CD4-positive, CD25-positive, alpha-beta regulatory T cell (primary cell): Measurements from ENCODE around the gene HLA-DMA. TPM values are rescaled to one million over a fixed set of nuclear protein-coding genes. Genes with fewer than 3 reads are reported as not detected.

Experiments
- ATAC-seq, 2 donors: fragments of 150-1000 bp; cut with Tn5 transposase; one replicate each; pipeline ENCODE4 v1.10.0; 2021; ENCODE audit warnings: low read depth in 2 of 2, moderate number of reproducible peaks in 2 of 2, moderate library complexity in 1 of 2
- DNase-seq, 3 donors: peaks; one replicate each; pipeline versions ENCODE4 v3.0.0 to v3.0.0-alpha.2; 2012 to 2022; ENCODE audit warnings: mixed read lengths in 1 of 3
- H3K27ac ChIP-seq: one replicate; pipeline ENCODE4 v1.7.0; 2013; ENCODE audit warnings: mild to moderate bottlenecking, low read length; ENCODE audit not compliant: insufficient read depth, poor library complexity, severe bottlenecking
- H3K27me3 ChIP-seq: one replicate; pipeline ENCODE4 v1.7.0; 2013; ENCODE audit warnings: low read length; ENCODE audit not compliant: control insufficient read depth, insufficient read depth
- H3K36me3 ChIP-seq: one replicate; pipeline ENCODE4 v1.7.0; 2013; ENCODE audit warnings: mild to moderate bottlenecking, low read length, moderate library complexity; ENCODE audit not compliant: control insufficient read depth, insufficient read depth
- H3K4me1 ChIP-seq: 2 replicates; pipeline ENCODE4 v1.7.0; 2013; ENCODE audit warnings: mild to moderate bottlenecking, low read length; ENCODE audit not compliant: insufficient read depth, control insufficient read depth, poor library complexity, severe bottlenecking
- H3K4me3 ChIP-seq: one replicate; pipeline ENCODE4 v1.7.0; 2013; ENCODE audit warnings: low read depth, mild to moderate bottlenecking, low read length, moderate library complexity
- H3K9me3 ChIP-seq, 2 experiments: 1 replicate in 1 of 2; 2 replicates in 1 of 2; pipeline ENCODE4 v1.7.0; 2013; ENCODE audit warnings: low read length in 2 of 2, mild to moderate bottlenecking in 1 of 2, moderate library complexity in 1 of 2; ENCODE audit not compliant: control insufficient read depth in 2 of 2
- H3K27ac Mint-ChIP-seq, 3 donors: one replicate each; pipeline ENCODE4 v1.8.0; 2020 to 2022; ENCODE audit warnings: mild to moderate bottlenecking in 3 of 3, mixed read lengths in 3 of 3, moderate library complexity in 2 of 3
- H3K27me3 Mint-ChIP-seq: one replicate; pipeline ENCODE4 v1.8.0; 2022; ENCODE audit warnings: mild to moderate bottlenecking, mixed read lengths
- H3K36me3 Mint-ChIP-seq: one replicate; pipeline ENCODE4 v1.8.0; 2020; ENCODE audit warnings: mixed read lengths
- H3K4me1 Mint-ChIP-seq, 4 donors: one replicate each; pipeline ENCODE4 v1.8.0; 2020 to 2022; ENCODE audit warnings: mixed read lengths in 4 of 4, mild to moderate bottlenecking in 1 of 4
- H3K4me3 Mint-ChIP-seq, 4 donors: one replicate each; pipeline ENCODE4 v1.8.0; 2020 to 2022; ENCODE audit warnings: mild to moderate bottlenecking in 4 of 4, mixed read lengths in 4 of 4, moderate library complexity in 3 of 4
- H3K9me3 Mint-ChIP-seq, 7 donors: one replicate each; pipeline ENCODE4 v1.8.0; 2020 to 2022; ENCODE audit warnings: mixed read lengths in 7 of 7, mild to moderate bottlenecking in 3 of 7, moderate library complexity in 2 of 7
- polyA plus RNA-seq, 4 donors: library from polyadenylated mRNA; unstranded; fragments of 300-500 nt; fragmentation: Illumina TruSeq; gene quantifications; one replicate each; pipeline ENCODE4 v1.2.3, GENCODE V29; 2021
- total RNA-seq: library from RNA; stranded (reverse); gene quantifications from one replicate; pipeline ENCODE4 v1.2.3, GENCODE V29; 2022

Gene HLA-DMA
- total and polyA plus RNA-seq, 5 donors from 2014 or later: 32.3 to 89.3 (median 56.5) TPM

DNA sequence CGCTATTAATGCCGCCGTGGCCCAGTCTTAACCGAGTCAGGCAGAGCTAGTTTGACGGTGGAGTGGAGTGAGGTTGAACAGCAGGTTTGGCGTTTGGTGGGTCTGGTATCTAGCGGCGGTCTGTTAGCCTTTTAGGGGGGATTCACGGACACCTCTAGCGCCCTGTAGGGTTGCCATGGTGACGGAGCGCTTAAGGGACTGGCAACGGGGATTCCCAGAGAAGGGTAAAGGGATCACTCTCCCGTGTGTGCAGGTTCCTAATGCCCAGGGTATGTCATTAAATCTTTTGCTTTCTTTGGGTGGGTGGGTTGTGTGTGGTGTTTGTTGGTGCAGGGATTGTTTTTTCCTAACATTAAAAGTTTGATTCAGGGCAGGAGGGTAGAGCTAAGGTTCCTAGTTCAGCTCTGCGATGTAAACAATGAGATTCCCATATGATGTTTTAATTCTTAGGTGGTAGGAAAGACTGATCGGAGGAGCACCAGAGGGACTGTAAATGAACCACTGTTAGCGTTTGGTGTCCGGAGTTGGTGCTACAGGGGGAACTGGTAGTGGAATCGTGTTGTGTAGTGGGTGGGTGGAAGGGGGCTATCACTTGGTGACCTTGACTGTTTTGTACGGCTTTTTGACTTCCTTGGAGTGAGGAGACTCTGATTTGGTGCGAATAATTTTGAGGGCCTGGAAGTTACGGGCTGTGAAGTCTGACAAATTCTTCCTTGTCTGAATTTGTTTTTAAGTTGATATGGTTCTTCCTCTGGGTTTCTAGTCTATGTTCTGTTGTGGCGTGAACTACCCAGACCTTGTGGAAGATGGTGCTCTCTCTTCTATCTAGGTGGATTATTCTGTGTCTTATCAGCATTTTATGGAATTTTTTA, 20.5 kb upstream of the HLA-DMA start:
- Histone ChIP-seq H3K4me3 (peak overlapping the region; percentile 100), H3K27me3 (no peaks in the 10 kb centered on the region), H3K27ac (peak overlapping the region; percentile 98), H3K4me1 (peaks cover 66% of the 10 kb centered on the region), H3K9me3 (no peaks in the 10 kb centered on the region), H3K36me3 (peaks cover 43% of the 10 kb centered on the region)
- Mint-ChIP-seq H3K27ac (peak overlapping the region; percentile 99 to 100 (median 100)), H3K4me1 (peaks cover 5 to 49% (median 34%) of the 10 kb centered on the region in 4 donors), H3K9me3 (peaks cover 0 to 2% (median 0%) of the 10 kb centered on the region in 7 donors), H3K27me3 (peaks cover 22% of the 10 kb centered on the region), H3K4me3 (peak overlapping the region; percentile 98 to 99 (median 99)), H3K36me3 (peaks cover 55% of the 10 kb centered on the region)
- no peak for ATAC-seq
- DNase-seq: peak; percentile 28 to 71 (median 38)

DNA sequence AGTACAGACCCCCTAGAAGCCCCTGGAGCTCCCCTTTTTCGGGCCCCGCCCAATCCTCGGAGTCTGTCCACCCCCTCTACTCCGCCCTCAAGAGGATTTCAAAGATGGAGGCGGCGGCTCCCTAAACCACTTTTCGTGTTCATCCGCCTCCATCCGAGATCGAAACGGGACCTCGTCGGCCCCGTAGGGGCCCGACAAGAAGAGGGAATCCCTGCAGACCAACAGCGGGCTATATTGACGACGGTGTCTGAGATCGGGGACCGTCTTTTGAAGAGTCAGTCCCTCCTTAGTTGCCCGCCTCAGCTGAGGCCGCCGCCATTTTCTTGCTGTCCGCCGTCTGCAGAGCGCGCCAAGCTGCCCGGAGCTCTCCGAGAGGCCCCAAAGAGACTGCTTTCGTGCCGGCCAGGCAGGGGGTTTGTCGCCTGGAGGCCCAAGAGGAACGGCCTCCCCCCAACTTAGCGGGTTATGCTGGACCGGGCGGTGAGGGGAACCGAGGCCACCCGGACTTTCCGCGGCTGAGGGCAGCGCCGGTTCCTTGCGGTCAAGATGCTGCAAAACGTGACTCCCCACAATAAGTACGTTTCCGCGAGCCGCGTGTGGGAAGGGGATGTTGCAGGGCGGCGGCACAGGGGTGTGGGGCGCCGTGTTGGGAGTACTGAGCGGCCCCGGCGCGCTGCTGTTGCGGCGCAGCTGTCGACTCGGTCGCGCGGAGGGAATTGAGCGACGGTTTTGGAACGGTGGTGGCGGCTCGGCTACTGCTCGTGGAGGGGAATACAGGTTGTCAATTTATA, 19.7 kb upstream of the HLA-DMA start:
- H3K4me1 ChIP-seq: peaks cover 69% of the 10 kb centered on the region
- Mint-ChIP-seq H3K4me3 (peak overlapping the region; percentile 98 to 99 (median 99)), H3K27me3 (peaks cover 22% of the 10 kb centered on the region)

DNA sequence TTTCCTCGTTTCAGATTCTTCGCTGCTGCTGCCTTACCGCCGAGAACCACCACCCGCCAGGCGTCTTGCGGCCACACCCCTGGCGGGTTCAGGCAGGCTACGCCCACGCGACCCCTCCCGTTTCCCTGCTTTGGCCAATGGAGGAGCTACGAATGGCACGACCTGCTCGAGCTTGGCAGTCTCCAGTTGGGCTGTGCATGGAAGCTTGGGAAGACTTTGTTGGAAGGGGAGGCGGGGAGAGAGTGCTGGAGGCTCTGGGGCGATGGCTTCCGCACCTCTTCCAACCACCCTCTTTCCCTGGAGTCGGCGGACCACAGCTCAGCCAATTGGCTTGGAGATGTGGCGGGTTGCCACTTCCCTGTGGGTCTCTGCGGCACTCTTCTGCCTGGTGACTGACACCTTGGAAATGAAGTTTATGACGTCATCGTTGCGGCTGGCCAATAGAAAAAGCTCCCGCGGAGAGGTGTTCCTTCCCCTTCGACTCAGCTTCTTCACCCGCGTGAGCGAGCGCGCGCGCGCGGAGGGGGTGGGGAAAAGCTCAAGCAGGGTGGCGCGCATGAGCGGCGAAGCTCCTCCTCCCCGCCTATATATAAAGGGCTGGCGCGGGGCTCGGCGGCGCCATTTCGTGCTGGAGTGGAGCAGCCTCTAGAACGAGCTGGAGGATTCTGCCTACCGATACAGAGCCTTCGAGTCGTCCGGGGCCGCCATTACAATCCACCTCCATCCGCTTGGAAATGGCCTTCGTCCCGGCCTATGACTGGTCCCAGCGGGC, 18.9 kb upstream of the HLA-DMA start:
- peak; percentile 58 to 62 for ATAC-seq
- Histone ChIP-seq H3K36me3 (peaks cover 27% of the 10 kb centered on the region), H3K4me3 (peak overlapping the region; percentile 100), H3K27me3 (no peaks in the 10 kb centered on the region), H3K27ac (peak overlapping the region; percentile 98), H3K9me3 (no peaks in the 10 kb centered on the region), H3K4me1 (peaks cover 70% of the 10 kb centered on the region)
- DNase-seq: peak; percentile 100
- peaks cover 15 to 42% (median 33%) of the 10 kb centered on the region in 4 donors for H3K4me1 Mint-ChIP-seq
- H3K9me3 Mint-ChIP-seq: peaks cover 0 to 3% (median 0%) of the 10 kb centered on the region in 7 donors
- peak overlapping the region; percentile 98 to 99 (median 99) for H3K4me3 Mint-ChIP-seq
- peak overlapping the region; percentile 99 to 100 (median 100) for H3K27ac Mint-ChIP-seq
- H3K36me3 Mint-ChIP-seq: peaks cover 40% of the 10 kb centered on the region
- peaks cover 22% of the 10 kb centered on the region for H3K27me3 Mint-ChIP-seq

More for the DNA sequence above, 19.7 kb upstream of the HLA-DMA start:
- no peaks in the 10 kb centered on the region for H3K9me3 ChIP-seq
- H3K36me3 ChIP-seq: peaks cover 34% of the 10 kb centered on the region
- peak; percentile 47 to 69 (median 64) for DNase-seq
- Mint-ChIP-seq H3K27ac (peak overlapping the region; percentile 99 to 100 (median 100)), H3K36me3 (peaks cover 46% of the 10 kb centered on the region), H3K9me3 (peaks cover 0 to 2% (median 0%) of the 10 kb centered on the region in 7 donors), H3K4me1 (peaks cover 8 to 42% (median 30%) of the 10 kb centered on the region in 4 donors)
- no peaks in the 10 kb centered on the region for H3K27me3 ChIP-seq
- peak; percentile 0 to 19 for ATAC-seq
- peak overlapping the region; percentile 98 for H3K27ac ChIP-seq
- peak overlapping the region; percentile 100 for H3K4me3 ChIP-seq

DNA sequence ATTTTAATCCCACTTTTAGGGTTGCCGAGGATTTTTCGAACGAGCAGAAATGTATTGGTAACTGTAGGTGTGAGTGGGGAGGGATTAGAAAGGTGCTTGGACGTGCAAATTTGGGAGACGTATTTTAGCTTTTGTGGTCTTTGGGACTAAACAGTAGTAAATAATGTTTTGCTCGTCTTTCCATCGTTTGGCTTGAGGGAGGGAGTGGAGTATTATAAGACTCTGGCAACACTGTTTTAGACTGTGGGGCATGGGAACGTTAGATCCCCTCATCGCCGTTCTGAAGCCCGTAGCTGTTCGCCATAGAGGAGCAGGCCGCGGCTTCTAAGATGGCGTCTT, 18.3 kb upstream of the HLA-DMA start:
- Mint-ChIP-seq H3K27ac (peak overlapping the region; percentile 99 to 100 (median 100)), H3K9me3 (peaks cover 0 to 3% (median 0%) of the 10 kb centered on the region in 7 donors), H3K36me3 (peaks cover 34% of the 10 kb centered on the region), H3K4me1 (peaks cover 19 to 42% (median 31%) of the 10 kb centered on the region in 4 donors), H3K27me3 (peaks cover 22% of the 10 kb centered on the region), H3K4me3 (peak overlapping the region; percentile 98 to 99 (median 99))
- Histone ChIP-seq H3K27me3 (no peaks in the 10 kb centered on the region), H3K9me3 (no peaks in the 10 kb centered on the region), H3K4me3 (peak overlapping the region; percentile 100), H3K36me3 (peaks cover 21% of the 10 kb centered on the region), H3K27ac (peak overlapping the region; percentile 98), H3K4me1 (peaks cover 70% of the 10 kb centered on the region)
- ATAC-seq: no peak
- no peak for DNase-seq

DNA sequence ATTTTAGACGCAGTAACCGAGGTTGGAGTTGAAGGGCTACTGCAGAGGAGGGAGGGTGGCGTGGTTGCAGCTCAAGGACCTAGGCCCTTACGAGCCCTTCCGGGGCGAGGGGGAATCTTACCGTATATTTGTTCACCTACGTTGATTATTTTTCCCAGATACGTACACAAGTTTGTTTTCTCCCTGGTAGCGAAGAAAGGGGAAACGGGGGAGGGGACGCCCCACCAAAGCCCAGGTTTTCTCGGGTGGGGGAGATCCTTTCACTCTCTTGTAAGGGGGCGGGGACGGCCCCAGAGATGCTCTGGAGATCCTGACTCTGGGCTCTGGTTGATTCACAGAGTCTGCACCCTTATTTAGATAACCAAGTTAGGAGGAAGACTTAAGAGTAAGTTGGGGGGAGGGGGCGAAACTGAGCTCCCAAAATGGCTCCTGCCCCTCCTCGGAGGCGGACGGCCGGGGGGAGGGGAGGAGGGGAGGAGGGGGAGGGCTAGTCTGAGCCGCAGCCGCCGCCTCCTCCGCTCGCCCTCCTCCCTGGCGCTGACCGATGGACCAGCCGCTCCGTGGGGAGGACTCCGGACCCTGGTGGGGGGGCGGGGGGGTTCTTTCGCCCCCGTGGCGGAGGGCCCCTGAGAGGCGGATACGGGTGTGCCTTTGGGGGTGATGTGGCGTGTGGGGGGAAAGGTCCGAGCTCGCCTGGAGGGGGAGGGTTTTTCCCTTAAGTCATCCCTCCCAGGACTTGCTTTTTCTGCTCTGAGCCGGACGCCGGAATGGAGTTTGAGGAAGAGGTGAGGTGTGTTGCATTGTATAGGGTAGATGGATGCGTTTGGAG, 17.7 kb upstream of the HLA-DMA start:
- Histone ChIP-seq H3K4me1 (peaks cover 70% of the 10 kb centered on the region), H3K36me3 (peaks cover 15% of the 10 kb centered on the region), H3K4me3 (peak overlapping the region; percentile 100), H3K27ac (peak overlapping the region; percentile 98), H3K9me3 (no peaks in the 10 kb centered on the region), H3K27me3 (no peaks in the 10 kb centered on the region)
- H3K9me3 Mint-ChIP-seq: peaks cover 0 to 3% (median 0%) of the 10 kb centered on the region in 7 donors
- H3K36me3 Mint-ChIP-seq: peaks cover 32% of the 10 kb centered on the region
- peak; percentile 56 to 90 (median 71) for DNase-seq
- peaks cover 22% of the 10 kb centered on the region for H3K27me3 Mint-ChIP-seq
- H3K4me1 Mint-ChIP-seq: peaks cover 24 to 42% (median 30%) of the 10 kb centered on the region in 4 donors
- H3K27ac Mint-ChIP-seq: peak overlapping the region; percentile 99 to 100 (median 100)
- peak overlapping the region; percentile 98 to 99 (median 99) for H3K4me3 Mint-ChIP-seq
- ATAC-seq: peak in 1 of 2 donors; percentile 1

DNA sequence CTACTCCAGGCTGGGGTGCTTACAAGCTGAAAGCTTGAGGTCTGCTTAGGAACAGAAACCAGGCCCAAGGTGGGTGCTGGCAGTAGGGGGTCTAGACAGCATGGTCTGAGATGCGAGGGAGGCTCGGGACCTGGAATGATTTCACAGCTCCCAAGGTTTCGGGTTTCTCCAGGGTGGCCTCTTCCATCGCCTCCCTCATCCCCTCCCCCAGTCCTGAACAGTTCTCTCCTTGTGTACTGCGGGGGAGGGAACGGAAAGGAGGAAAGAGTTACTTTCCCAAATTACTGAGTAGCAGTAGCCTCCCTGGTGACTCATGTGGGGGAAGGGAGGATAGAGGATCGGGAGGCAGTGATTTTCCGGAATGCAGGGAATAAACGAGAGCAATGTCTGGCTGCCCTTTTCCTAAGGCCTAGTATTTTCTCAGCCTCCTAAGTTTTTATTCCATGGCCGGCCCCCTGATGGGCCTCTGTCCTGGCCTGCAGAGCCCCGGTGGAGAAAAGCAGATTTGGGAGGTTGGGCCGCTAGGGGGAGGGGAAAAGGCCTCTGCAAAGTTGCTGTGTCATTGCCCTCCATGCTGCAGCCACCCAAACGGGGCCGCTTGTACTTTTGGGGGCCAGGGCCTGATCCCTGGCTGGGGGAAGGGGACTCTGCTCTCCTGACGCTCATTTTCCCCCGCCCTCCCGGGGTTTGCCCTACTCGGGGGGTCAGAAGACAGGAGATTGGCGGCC, 17.0 kb upstream of the HLA-DMA start:
- H3K27me3 ChIP-seq: no peaks in the 10 kb centered on the region
- Mint-ChIP-seq H3K27me3 (peaks cover 22% of the 10 kb centered on the region), H3K27ac (peak overlapping the region; percentile 98 to 100 (median 99)), H3K9me3 (peaks cover 0 to 3% (median 0%) of the 10 kb centered on the region in 7 donors), H3K4me1 (peaks cover 26 to 42% (median 30%) of the 10 kb centered on the region in 4 donors), H3K4me3 (peak overlapping the region; percentile 94 to 98 (median 97)), H3K36me3 (peaks cover 24% of the 10 kb centered on the region)
- DNase-seq (peak; percentile 53 to 84 (median 75)), ATAC-seq (no peak)
- peaks cover 7% of the 10 kb centered on the region for H3K36me3 ChIP-seq
- H3K4me3 ChIP-seq: peak overlapping the region; percentile 95
- H3K9me3 ChIP-seq: no peaks in the 10 kb centered on the region
- peak overlapping the region; percentile 98 for H3K27ac ChIP-seq
- peaks cover 66% of the 10 kb centered on the region for H3K4me1 ChIP-seq
